Thoracic aorta (tissue), 2 donors: Measurements from ENCODE around the gene PPIP5K2. TPM values are rescaled to one million over a fixed set of nuclear protein-coding genes. Genes with fewer than 3 reads are reported as not detected.
"Not testable (repeated sequence)": the region's sequence is repeated elsewhere in the genome, so short reads cannot be mapped to it uniquely, and the experiment has no call there.

ENCODE experiments used
- ATAC-seq: fragments of 150-250 bp; one replicate; pipeline ENCODE4 v1.8.0; 2017; ENCODE audit warnings: low read depth; ENCODE audit not compliant: insufficient number of reproducible peaks, low FRiP score
- DNase-seq: peaks from one replicate; pipeline ENCODE4 v3.0.0-alpha.2; 2020; ENCODE audit warnings: low spot score
- H3K27ac ChIP-seq, 2 donors: fragments of 200-600 bp; sonication (generic); 1 replicate in 1 of 2; 2 replicates in 1 of 2; pipeline ENCODE4 v1.5.1; 2016; ENCODE audit warnings: mild to moderate bottlenecking in 2 of 2, moderate library complexity in 2 of 2
- H3K27me3 ChIP-seq: fragments of 200-600 bp; sonication (generic); replicated peaks from 2 replicates; pipeline ENCODE4 v1.6.0; 2016; ENCODE audit warnings: mild to moderate bottlenecking; ENCODE audit not compliant: insufficient read depth
- H3K36me3 ChIP-seq: fragments of 200-600 bp; sonication (generic); one replicate; pipeline ENCODE4 v1.5.1; 2016
- H3K4me1 ChIP-seq, 2 donors: fragments of 200-600 bp; sonication (generic); 1 replicate in 1 of 2; 2 replicates in 1 of 2; pipeline versions ENCODE4 v1.5.1 to v1.6.0; 2016; ENCODE audit warnings: low read depth in 2 of 2, mild to moderate bottlenecking in 1 of 2; ENCODE audit not compliant: control insufficient read depth in 1 of 2
- H3K4me3 ChIP-seq: fragments of 200-600 bp; sonication (generic); 2 replicates; pipeline ENCODE4 v1.5.1; 2016; ENCODE audit warnings: mild to moderate bottlenecking
- H3K9me3 ChIP-seq: fragments of 200-600 bp; sonication (generic); 2 replicates; pipeline ENCODE4 v1.5.1; 2016
- total RNA-seq, 2 donors: library from RNA; depleted of rRNA; stranded (reverse); fragments of >200 nt; gene quantifications; one replicate each; pipeline versions ENCODE4 v1.1.0 to v1.2.3, GENCODE V29; 2016
- TF ChIP-seq, protein P1 (sequence below): fragments of 200-600 bp; sonication (generic); IDR thresholded peaks from one replicate; pipeline ENCODE4 v1.5.1; 2019; ENCODE audit warnings: antibody characterized with exemption

PPIP5K2 gene
- total RNA-seq, 2 donors from 2014 or later, result 60.8 to 67.5 TPM

DNA sequence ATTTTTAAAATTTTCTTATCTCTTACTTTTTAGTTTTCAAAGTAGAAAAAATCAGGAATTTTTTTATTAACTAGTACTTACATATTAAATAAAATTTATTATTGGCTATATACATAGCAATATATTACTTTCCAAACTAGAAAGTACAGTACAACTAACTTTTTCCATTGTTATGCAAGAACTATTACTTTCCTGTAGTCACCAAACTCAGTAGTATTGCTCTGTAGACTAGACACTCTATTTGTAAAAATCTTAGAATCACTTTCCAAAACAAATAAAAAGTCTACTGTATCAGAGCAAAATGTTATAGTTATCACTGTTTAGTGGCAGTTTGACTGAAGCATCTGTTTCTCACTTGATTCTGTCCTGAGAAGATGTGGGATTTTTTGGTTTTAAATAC lies 83.1 kb downstream of the PPIP5K2 start:
- H3K36me3 ChIP-seq, result peaks cover 6% of the 10 kb centered on the region
- H3K27ac ChIP-seq, result no peak overlapping the region
- no peaks in the 10 kb centered on the region for H3K4me1 ChIP-seq
- H3K9me3 ChIP-seq, result no peaks in the 10 kb centered on the region
- H3K27me3 ChIP-seq, result no peaks in the 10 kb centered on the region
- ATAC-seq (no peak), DNase-seq (no peak)
- TF ChIP-seq, protein P1, sequence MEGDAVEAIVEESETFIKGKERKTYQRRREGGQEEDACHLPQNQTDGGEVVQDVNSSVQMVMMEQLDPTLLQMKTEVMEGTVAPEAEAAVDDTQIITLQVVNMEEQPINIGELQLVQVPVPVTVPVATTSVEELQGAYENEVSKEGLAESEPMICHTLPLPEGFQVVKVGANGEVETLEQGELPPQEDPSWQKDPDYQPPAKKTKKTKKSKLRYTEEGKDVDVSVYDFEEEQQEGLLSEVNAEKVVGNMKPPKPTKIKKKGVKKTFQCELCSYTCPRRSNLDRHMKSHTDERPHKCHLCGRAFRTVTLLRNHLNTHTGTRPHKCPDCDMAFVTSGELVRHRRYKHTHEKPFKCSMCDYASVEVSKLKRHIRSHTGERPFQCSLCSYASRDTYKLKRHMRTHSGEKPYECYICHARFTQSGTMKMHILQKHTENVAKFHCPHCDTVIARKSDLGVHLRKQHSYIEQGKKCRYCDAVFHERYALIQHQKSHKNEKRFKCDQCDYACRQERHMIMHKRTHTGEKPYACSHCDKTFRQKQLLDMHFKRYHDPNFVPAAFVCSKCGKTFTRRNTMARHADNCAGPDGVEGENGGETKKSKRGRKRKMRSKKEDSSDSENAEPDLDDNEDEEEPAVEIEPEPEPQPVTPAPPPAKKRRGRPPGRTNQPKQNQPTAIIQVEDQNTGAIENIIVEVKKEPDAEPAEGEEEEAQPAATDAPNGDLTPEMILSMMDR, result no peak
- no peak overlapping the region for H3K4me3 ChIP-seq

DNA sequence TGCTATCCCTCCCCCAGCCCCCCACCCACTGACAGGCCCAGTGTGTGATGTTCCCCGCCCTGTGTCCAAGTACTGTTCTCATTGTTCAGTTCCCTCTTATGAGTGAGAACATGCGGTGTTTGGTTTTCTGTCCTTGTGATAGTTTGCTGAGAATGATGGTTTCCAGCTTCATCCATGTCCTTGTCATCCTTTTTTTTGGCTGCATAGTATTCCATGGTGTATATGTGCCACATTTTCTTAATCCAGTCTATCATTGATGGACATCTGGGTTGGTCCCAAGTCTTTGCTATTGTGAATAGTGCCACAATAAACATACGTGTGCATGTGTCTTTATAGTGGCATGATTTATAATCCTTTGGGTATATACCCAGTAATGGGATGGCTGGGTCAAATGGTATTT lies 84.9 kb downstream of the PPIP5K2 start:
- not testable (repeated sequence) for H3K4me3 ChIP-seq, H3K36me3 ChIP-seq, ATAC-seq, DNase-seq, H3K9me3 ChIP-seq, H3K27me3 ChIP-seq, H3K27ac ChIP-seq, H3K4me1 ChIP-seq

DNA sequence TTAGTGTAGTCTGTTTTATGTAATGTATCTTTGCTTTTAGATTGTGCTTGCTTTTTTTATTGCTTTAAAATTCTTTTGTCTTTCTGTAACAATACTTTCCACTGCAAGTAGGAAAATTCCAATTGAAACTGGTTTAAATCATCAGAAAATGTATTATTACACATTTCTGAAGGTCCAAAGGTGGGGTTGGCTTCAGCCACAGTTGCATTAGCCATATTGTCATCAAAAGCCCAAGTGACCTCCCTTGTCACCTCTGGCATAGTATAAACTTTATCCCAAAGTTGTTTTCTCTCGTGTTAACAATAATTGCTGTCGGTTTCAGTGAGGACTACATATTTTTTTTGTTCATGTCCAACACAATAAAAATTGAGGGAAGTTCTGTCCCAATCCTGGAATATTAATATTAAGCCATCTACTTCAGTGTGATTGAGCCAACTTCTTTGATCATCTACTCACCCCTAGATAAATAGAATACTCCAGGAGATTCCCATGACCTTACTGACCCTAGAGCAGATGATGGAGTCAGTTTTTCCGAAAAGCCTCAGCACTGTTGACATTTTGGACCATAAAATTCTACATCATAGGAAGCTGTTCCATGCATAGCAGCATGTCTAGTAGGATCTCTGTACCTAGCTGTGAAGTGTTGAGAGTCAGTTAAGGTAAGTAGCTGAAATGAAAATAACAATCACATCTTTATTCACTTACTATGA lies 86.0 kb downstream of the PPIP5K2 start:
- Histone ChIP-seq H3K9me3 (no peaks in the 10 kb centered on the region), H3K4me1 (no peaks in the 10 kb centered on the region), H3K27me3 (no peaks in the 10 kb centered on the region), H3K36me3 (peaks cover 4% of the 10 kb centered on the region), H3K4me3 (no peak overlapping the region), H3K27ac (no peak overlapping the region)
- ATAC-seq (no peak), DNase-seq (no peak)
- TF ChIP-seq, protein P1, result no peak

DNA sequence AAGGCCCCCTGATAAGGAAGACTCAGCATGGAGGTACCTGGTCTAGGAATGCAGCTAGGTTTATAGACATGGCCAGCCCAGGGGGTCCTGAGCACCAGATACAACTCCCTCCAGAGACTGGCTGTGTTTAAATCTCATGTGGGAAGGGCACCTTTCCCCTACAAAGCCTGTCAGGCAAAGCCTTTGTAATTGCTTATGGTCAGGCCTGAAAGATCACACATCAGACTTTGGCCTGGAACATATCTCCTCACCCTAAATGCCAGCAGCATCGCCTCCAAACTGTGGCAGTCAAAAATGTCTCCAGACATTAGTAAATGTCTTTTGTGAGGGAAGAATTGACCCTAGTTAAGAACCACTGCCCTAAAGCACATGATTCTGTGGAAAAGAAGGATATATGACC lies 86.9 kb downstream of the PPIP5K2 start:
- H3K4me3 ChIP-seq, result no peak overlapping the region
- H3K4me1 ChIP-seq, result no peaks in the 10 kb centered on the region
- TF ChIP-seq, protein P1, result no peak
- ATAC-seq, result no peak
- no peak for DNase-seq
- no peaks in the 10 kb centered on the region for H3K36me3 ChIP-seq
- H3K27me3 ChIP-seq, result no peaks in the 10 kb centered on the region
- no peak overlapping the region for H3K27ac ChIP-seq
- no peaks in the 10 kb centered on the region for H3K9me3 ChIP-seq

DNA sequence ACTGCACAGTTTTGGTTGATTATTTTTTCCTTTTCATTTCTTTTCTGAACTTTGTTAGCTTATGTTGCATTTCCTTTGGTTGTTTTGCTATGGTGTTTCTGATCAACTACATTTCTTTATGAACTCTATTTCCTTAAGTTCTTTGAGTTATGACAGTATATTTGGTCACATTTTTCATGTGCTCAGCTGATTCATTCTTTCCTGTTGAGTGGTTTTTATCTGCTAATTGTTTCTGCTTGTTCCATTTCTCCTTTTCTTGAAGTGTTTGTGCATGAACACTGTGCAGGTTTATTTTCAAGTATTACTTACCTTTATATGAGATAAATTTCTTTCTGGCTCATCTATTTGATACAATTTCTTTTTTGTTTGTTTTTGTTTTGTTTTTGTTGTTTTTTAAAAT lies 87.6 kb downstream of the PPIP5K2 start:
- Histone ChIP-seq H3K4me3 (no peak overlapping the region), H3K36me3 (no peaks in the 10 kb centered on the region), H3K4me1 (no peaks in the 10 kb centered on the region), H3K27me3 (no peaks in the 10 kb centered on the region), H3K9me3 (no peaks in the 10 kb centered on the region), H3K27ac (no peak overlapping the region)
- DNase-seq (no peak), ATAC-seq (no peak)
- TF ChIP-seq, protein P1, result no peak

DNA sequence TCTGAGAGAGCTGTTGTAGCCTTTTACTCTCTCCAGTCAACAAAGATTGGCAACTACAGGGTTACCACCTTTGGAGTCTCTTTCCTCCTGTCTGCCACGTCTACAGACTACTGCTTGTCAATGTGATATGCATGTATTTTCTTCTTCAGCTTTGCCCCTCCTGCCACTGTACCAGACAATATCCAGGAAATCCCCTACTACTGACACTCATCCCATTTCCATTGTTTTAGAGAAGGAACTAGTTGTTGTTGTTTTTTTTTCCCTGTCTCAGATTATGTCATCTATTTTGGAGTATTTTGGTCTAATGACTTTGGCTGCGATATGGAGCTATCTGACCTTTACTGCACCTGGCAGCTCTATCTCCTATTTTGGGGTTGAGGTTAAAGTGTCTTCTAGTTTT lies 88.4 kb downstream of the PPIP5K2 start:
- TF ChIP-seq, protein P1, result no peak
- no peak for ATAC-seq

More for the DNA sequence above, 88.4 kb downstream of the PPIP5K2 start:
- Histone ChIP-seq H3K27ac (no peak overlapping the region), H3K27me3 (no peaks in the 10 kb centered on the region), H3K9me3 (no peaks in the 10 kb centered on the region), H3K36me3 (no peaks in the 10 kb centered on the region), H3K4me1 (no peaks in the 10 kb centered on the region), H3K4me3 (no peak overlapping the region)
- DNase-seq, result no peak
